Measurements from ENCODE around the gene SPESP1.

Gene SPESP1

DNA sequence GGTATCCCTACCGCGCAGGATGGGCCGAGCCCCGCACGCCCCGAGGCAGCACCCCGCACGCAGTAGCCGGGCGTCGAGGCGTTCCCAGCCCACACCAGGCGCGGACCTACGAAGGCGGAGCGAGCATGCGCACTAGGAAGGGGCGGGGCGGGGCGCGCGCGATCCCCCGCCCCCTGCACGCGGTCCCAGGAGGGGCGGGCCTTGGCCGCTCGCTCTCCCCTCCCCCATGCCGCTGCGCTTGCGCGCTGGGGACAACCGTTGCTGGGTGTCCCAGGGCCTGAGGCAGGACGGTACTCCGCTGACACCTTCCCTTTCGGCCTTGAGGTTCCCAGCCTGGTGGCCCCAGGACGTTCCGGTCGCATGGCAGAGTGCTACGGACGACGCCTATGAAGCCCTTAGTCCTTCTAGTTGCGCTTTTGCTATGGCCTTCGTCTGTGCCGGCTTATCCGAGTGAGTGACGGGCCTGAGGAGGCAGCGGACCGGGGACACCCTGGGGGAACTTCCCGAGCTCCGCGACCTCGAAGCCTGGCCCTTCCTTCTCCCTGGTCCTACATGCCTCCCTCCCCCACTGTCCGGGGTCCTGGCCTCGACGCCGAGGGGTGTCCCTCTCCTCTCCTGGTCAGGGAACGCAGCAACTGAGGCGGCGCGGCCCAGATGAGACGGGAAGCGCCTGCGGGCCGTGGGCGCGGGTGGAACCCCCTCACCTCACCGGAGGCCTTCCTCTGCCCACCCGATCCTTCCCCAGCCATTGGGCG is at the start of gene SPESP1:
Gene SPESP1 (plus strand): TSS at position 258 of the 755 bp plus-strand sequence. CDS start 129 bp downstream, at position 387.
- peak; percentile 18 for DNase-seq (ENCODE audit: low spot score)

DNA sequence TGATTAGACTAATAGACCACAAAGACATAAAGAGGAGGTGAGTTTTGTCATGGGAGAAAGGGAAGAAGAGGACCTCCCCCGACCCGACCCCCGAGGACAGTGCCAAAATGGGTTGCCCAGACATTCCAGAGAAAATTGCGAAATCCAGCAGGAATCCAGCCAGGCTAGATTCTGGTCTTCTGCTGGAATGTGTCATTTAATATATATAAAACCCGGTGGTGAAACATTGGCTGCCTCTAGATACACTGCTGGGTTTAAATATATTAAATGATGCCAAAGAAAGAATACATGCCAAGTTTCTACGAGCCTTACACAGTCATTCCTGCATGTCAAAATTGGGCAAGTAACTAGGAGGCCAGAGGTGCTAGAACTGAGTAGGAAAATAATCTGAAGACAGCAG is 45.3 kb upstream of the SPESP1 start:
- no peak for DNase-seq (ENCODE audit: low spot score)

DNA sequence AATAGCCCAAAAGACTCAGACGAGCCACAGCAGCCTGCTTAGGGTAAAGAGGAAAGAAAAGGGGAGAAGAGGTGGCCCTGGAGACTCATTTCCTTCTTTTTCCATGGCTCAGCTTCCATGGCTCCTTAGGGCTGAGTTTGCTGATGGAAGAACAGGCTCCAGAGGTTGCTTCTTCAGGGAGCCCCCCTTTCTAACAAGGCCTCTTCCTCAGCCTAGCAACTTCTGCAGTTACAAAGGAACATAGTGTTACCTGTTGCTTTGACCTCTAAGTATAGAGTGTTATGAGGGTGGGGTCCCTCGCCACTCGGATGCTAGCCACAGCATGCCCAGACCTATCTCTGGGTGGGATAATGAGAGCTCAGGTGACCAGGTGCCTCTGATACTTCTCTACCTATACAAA is 43.2 kb upstream of the SPESP1 start:
- DNase-seq (ENCODE audit: low spot score), result no peak

DNA sequence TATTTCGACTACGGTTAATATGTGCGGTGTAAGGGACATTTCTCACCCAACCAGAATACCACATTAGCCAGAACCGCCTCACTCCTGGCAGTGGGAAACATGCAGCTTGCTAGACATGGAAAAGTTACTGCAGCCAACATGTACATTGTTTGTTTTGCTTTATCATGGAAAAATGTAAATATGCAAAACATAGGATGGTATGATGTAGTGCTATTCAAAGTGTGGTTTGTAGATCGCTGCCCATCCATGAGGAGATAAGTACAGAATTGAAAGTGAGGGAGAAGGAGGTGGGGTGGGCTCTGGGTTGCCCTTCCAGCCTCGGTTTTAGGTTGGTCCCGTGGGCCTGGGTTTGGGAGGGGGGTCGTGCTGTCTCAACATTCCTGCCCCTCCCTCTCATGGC is 42.5 kb upstream of the SPESP1 start:
- no peak for DNase-seq (ENCODE audit: low spot score)

- no peak for DNase-seq (ENCODE audit: low spot score)
Observed at GRCh38 chr15:68888419-68888818, 41.9 kb upstream of the SPESP1 start.

- no peak for DNase-seq (ENCODE audit: low spot score)
Observed at GRCh38 chr15:68894208-68894607, 36.1 kb upstream of the SPESP1 start.

DNA sequence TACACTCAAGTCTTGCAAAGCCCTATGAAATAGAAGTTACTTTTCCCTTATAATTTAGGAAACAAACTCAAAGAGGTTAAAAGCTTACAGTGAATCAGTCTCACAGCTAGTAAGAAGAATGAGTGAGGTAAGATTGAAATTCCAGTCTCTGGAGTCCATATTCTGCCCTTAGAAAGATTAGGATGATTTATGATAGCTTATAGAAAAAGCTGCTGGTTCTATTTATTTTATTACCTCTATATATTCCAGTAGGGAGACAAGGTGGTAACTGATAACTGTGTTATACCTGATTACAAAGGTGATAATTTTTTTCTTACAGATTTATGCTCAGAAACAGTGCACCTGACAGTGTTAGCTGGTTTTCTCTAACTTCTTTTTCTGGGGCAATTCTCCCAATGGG is 34.1 kb upstream of the SPESP1 start:
- no peak for DNase-seq (ENCODE audit: low spot score)

DNA sequence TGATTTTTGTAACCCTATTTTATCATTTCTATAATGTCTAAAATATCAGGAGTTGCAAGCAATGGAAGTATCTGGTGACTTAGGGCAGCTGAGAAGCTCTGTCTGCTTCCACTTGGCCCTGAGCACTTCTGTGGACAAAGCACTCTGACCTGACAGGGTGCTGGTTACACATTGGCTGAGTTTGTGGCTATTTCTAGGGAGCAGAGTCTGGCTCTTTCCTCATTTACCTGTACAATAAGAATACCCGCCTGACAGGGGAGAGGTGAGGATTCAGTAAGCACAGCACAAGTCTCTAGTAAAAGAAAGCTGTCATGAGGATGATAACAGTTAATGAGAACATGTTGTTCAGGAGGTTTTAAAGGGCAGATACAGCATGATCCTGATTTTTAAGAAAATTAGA is 33.3 kb upstream of the SPESP1 start:
- DNase-seq (ENCODE audit: low spot score), result no peak

DNA sequence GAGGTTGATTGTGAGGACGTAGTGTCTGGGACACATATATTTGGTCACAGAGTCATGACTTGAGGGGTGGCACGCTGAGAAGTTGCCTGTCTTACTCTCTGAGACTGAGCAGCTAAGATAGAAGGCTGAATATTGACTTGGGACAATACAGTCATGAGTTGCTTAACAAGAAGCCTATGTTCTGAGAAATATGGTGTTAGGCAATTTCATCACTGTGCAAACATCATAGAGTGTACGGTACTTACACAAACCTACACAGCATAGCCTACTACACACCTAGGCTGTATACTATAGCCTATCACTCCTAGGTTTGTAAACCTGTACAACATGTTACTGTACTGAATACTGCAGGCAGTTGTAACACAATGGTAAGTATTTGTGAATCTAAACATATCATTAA is 30.3 kb upstream of the SPESP1 start:
- DNase-seq (ENCODE audit: low spot score), result no peak

DNA sequence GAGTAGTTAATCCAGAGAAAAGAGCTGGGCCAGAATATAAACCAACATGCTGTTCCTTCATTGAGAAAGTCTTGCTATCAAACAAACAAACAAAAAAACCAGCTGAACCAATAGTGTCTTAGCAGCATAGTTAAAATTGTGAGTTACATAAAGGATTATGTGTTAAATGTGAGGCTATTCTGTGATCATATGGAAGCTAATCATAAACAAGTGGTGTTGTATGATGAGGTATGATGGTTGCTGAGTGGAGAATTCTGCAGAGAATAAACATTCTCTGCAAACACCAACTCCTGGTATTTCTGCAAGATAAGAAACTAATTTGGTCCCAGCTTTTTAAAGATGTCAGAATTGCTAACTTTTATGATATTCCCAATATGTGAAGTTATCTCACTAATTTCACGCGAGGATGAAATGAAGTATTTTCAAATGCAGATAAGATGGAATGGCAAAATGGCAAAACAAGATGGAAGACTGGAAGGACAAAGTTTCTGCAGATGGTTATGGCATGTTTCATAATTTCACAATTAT is 22.9 kb upstream of the SPESP1 start:
- DNase-seq (ENCODE audit: low spot score), result no peak

DNA sequence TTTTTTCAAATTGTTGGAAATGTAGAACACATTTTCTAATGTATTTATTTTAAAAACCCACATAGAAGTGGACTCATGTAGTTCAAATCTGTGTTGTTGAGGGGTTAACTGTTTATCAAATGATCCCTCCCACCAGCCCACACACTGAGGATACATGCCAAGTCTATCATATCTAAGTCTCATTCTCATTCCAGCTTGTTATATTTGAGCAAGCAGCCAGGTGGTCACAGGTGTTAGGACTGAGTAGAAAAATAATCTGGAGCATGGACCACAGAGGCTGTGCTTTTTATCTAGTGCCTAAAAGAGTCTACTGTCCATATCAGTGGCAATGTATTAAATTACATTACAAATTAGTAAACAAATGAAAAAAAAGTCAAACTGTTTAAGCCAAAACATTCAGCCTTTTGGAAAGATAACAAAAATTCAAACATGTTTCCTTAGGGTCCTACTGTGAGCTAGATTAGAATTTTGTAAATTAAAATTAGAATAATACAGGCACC is 20.7 kb upstream of the SPESP1 start:
- DNase-seq (ENCODE audit: low spot score), result no peak

GRCh38 chr15:68910341-68910740 is 20.0 kb upstream of the SPESP1 start:
- no peak for DNase-seq (ENCODE audit: low spot score)

DNA sequence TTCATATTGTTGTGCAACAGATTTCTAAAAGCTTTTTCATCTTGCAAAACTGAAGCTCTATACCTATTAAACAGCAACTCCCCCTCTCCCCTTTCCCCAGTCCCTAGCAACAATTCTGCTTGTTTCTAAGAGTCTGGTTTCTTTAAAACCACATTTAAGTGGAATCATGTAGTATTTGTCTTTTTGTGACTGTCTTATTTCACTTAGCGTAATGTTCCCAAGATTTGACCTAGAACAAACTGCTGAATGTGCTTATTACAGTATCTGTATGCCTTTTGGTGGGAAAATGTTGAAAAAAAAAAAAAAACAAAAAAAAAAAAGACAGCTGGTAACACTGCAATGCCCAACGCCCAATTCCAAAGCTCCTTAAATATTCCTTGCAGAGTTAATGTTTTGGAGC is 19.5 kb upstream of the SPESP1 start:
- no peak for DNase-seq (ENCODE audit: low spot score)

- DNase-seq (ENCODE audit: low spot score), result no peak
Observed at GRCh38 chr15:68921926-68922325, 8.4 kb upstream of the SPESP1 start.

- peak; percentile 24 for DNase-seq (ENCODE audit: low spot score)
Observed at GRCh38 chr15:68924866-68925560, 5.3 kb upstream of the SPESP1 start.

DNA sequence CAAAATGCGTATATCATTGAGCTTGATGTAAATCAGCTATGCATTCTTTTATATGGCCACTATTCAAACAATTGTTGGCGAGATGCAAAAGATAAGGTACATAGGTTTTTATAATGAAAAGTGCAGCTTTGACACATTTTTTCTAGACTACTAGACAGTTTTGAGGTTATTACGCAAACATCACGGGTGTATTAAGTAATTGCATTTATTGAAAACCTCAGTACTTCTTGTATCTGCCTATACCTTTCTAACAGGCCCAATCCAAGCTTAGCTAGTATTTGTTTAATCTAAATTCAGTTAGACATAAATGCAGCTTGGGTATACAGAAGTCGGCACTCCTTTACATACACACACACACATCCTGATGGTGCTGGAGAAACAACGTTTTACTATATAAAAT is 2.7 kb downstream of the SPESP1 start:
- DNase-seq (ENCODE audit: low spot score), result no peak

GRCh38 chr15:68934341-68934740 is 4.0 kb downstream of the SPESP1 start:
- DNase-seq (ENCODE audit: low spot score), result no peak

GRCh38 chr15:68935400-68935937 is 5.1 kb downstream of the SPESP1 start:
- DNase-seq (ENCODE audit: low spot score), result no peak

DNA sequence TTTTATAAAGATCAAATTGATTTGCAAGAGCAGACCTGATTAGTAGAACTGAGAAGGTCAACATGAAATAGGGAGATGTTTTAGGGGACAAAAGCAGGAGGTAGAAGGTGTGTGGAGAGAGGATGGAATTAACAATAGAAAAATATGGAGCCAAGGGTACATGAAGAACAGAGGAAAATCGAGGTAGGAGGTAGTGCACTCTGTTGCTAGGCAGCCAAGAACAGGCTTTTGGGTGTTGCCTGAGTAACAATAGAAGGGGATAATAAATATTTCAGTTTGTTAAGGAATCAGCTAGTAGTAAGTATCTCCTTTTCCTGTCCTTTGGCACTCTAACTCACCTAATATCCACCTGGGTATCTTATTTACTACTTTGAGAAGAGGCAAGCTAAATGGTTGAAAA is 9.2 kb downstream of the SPESP1 start:
- no peak for DNase-seq (ENCODE audit: low spot score)

DNA sequence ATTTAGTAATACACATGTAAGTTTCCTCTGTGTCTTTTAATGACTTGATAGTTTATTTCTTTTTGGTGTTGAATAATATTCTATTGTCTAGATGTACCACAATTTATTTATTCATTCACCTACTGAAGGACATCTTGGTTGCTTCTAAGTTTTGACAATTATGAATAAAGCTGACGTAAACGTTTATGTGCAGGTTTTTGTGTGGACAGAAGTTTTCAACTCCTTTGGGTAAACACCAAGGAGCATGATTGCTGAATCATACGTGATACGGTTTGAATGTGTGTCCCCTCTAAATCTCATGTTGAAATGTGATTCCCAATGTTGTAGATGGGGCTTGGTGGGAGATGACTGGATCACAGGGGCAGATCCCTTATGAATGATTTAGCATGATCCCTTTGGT is 21.5 kb downstream of the SPESP1 start:
- DNase-seq (ENCODE audit: low spot score), result no peak

DNA sequence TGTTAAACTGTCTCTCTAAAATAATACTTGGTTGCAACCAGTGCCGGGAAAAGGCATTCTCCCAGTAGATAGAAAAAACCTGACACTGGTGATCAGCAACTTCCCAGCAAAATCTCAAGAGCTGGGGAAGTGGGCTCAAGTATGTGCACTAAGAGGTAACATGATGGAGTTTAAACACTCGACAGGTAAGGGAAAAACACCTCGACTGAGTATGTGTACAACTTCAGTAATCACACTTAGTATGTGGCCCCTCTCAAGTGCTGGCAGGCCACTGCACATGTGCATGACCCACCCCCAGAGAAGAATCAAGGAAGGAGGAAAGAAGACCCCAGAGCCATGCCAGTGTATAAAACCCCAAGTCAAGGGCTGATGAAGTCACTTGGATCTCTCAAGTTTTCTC is 27.4 kb downstream of the SPESP1 start:
- DNase-seq (ENCODE audit: low spot score), result no peak

- no peak for DNase-seq (ENCODE audit: low spot score)
Observed at GRCh38 chr15:68958597-68958996, 28.3 kb downstream of the SPESP1 start.

GRCh38 chr15:68962465-68962864 is 32.1 kb downstream of the SPESP1 start:
- no peak for DNase-seq (ENCODE audit: low spot score)
